ENCODE measurements around the gene SIGLEC8.
"Not testable (repeated sequence)": the region's sequence is repeated elsewhere in the genome, so short reads cannot be mapped to it uniquely, and the experiment has no call there.

Gene SIGLEC8

GRCh38 chr19:51458051-51458645 lies at the start of gene SIGLEC8:
Gene SIGLEC8 (minus strand): TSS chr19:51458454. CDS start chr19:51458387, 67 bp downstream.
- DNase-seq, result no peak

DNA sequence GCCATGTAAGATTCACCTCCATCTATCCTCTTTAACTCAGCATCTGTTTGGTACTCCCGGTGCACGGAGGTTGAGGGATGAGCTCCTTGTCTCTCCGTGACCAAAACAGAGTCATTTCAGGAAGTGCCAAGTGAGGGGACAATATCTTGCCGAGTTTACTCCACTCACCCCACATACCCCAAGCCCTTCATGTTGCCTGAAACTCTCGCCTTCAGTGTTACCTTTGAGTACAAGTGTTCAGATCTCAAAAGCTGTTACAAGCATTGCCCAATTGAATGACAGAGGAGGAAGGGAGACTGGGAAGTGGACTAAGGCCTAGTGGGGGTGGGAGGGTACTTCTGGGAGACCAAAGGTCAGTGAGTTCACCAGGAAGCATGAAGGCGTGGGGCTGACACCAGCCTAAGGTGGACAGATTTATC lies 49.4 kb upstream of the SIGLEC8 start:
- DNase-seq, result no peak

DNA sequence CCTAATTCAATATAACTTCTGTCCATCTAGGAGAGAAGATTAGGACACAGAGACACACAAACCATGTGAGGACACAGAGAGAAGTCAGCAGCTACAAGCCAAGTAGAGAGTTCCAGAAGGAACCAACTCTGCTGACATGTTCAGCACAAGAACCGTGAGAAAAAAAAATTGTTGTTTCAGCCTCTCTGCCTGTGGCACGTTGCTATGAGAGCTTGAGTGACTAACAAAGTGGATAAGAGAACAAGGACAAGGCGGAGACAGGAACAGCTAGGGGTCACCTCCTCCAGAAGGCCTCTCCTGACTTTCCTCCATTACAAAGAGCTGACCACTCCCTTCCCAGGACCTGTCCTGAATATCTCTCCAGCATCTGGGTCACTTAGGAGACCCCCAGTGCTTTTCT lies 48.9 kb upstream of the SIGLEC8 start:
- no peak for DNase-seq

DNA sequence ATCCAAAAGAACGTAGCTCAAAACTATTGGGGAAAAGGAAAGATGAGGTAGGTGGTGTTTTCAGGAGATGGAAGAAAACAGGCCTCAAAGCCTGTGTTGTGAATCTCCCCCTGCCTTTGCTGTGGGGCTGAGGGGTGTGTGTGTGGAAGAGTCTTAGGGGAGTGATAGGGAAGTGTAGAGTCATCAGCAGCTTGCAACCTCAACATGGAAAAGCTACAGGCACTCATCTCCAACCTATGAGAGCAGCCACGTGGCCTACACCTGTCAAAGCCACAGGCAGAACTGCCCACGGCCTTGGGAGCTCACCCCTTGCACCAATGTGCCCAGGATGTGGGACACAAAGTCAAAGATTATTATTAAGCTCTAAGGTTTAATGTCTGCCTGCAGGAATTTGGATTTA lies 47.6 kb upstream of the SIGLEC8 start:
- DNase-seq, result no peak

DNA sequence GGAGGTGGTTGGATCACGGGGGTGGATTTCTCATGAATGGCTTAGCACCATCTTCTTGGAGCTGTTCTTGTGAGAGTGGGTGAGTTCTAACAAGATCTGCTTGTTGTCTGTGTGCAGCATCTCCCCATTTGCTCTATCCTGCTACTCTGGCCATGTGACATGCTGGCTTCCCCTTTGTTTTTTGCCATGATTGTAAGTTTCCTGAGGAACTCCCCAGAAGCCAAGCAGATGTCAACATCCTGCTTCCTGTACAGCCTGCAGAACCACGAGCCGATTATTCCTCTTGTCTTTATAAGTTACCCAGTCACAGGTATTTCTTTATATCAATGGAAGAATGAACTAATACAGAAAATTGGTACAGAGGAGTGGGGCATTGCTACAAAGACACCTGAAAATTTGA lies 45.6 kb upstream of the SIGLEC8 start:
- no peak for DNase-seq

DNA sequence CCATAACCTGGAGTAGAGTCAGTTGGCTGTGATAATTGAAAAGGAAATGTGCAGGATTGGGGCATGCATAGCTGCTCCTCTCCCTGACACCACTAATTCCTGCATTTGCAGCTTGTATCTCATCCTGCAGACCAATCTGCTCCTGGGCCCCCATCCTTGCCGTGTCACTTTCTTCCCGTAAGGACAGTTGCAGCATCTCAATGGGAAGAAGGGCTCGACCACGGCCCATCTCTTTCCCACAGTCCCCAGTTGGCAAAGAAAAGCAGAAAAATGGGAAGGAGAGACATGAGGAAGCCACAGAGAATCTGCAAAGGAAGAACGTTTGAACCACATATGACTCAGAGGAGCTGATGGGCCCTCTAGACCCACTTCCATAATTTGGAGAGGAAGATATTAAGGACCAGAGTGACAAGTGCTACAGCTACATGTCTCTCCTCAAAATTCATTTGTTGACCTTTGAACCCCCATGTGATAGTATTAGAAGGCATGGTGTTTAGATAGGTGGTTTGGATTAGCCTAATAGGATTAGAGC lies 45.1 kb upstream of the SIGLEC8 start:
- DNase-seq, result no peak

GRCh38 chr19:51501594-51502263 lies 43.5 kb upstream of the SIGLEC8 start, which contains the start of gene SIGLEC12:
Gene SIGLEC12 (minus strand): TSS chr19:51501800. CDS start chr19:51501733, 67 bp downstream.
- DNase-seq, result peak; percentile 20

DNA sequence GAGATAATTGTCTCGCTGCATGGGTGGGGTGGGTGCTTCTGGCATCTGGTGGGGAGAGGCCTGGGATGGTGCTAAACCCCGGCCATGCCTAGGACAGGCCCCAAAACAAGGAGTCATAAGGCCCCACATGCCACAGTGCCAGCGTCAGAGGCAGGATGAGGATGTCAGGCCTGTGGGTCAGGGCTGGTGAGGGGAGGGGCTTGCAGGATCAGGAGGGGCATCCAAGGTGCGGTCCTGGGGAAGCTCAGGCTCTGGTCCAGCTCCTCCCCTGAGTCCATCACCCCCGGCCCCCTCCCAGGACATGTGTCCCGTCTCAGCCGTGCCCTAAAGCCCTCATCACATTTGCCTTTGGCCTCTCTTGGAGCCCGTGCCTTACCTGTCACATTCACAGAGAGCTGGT lies 42.7 kb upstream of the SIGLEC8 start:
- not testable (repeated sequence) for DNase-seq

DNA sequence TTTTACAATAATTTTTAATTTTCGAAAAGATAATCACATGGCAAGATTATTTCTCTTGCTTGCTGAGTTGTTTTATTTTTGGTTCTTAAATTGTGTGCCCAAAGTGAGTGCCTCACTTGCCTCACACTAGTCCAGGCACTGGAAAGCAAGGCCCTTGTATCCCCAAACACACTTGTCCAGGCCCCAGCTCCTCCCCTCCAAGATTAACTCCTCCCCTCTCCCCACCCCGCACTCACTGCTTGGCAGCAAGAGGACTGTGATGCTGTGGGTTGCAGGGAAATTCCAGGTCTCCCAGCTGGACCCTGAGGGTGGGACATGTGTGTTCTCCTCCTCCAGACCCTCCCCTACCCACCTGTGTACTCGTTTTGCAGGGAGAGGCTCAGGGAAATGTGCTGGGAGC lies 39.4 kb upstream of the SIGLEC8 start:
- DNase-seq, result no peak

- no peak for DNase-seq
These were observed 35.5 kb upstream of the SIGLEC8 start for GRCh38 chr19:51493776-51494175.

GRCh38 chr19:51491586-51491985 lies 33.3 kb upstream of the SIGLEC8 start:
- no peak for DNase-seq

DNA sequence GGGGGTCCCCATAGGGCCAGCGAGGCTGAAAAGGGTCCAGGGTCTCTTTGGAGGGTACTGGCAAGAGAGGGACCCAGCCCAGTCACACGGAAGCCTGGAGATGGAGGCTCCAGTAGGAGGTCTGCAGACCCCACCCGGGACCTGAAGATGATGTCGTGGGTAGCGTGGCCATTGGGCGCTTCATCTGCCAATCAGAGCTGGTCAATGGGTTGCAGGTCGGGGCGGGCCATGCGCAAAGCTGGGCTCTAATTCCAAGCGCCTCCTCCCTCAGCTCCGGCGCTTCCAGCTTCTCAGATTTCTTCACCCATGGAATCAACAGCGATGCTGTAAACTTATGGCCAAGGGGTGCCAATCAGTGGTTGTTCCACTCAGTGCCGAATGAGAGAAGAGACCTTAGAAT lies 32.4 kb upstream of the SIGLEC8 start:
- no peak for DNase-seq

DNA sequence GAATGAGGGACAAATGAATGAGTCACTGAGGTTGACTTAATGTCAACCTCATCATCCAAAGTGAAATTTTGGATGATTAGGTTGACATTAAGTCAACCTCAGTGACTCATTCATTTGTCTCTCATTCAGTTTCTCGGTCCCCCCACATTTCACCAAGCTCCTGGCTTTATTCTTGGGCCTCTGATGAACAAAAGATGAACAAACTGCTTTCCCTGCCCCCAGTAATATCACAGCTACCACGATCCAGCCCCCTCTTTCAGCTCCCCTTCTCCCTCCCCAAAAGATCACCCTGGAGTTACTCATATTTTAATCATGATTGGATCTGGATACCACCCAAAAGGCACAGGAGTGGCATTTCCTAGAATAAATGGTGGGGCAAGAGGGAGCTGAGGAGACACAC lies 30.9 kb upstream of the SIGLEC8 start:
- DNase-seq, result peak; percentile 18

- no peak for DNase-seq
These were observed 30.2 kb upstream of the SIGLEC8 start for GRCh38 chr19:51488491-51488890.

DNA sequence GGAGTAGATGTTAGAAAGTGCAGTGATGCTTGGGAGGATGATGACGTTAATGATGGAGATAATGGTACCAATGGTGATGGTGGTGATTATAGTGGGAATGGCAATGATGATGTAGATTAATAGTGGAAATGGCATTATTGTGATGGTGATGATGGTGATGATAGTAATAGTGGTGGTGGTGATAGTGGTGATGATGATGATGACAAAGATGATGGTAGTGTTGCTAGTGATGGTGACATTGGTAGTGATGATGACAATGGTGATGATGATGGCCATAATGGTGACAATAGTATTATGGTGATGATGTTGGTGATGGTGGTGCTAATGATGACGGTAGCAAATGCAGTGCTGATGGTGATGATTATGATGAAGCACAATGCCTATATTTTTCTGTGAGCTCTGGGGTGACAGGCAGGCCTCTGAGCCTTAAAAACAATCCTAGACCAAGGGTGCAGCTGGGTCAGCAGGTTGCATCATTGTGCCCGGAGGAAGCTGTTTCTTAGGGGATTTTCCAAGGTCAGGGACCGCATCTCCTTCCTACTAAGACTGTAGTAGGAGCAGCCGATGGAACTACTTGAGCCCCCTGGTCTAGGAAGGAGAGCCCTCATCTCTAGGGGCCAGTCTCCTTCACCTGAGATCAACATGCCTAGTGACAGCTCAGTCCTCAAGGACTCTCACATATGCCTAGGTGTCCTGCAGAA lies 27.9 kb upstream of the SIGLEC8 start:
- no peak for DNase-seq

DNA sequence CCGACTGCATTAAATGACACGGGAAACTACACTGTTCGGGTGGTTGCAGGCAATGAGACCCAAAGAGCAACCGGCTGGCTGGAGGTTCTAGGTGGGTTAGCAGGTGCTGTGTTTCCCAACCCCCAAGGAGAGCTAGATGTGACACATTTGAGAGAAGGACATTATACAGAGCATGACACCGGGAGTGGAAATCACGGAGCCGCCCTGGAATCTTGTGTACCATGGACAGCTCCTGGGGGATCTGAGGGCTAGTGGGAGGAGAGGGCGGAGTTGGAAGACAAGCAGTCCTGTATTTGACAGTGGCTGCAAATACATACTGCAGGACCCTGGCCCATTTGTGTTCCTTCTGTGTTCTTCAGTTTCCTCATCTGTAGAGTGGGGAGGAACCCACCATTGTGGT lies 22.3 kb upstream of the SIGLEC8 start:
- DNase-seq, result no peak

GRCh38 chr19:51479531-51480331 lies 21.5 kb upstream of the SIGLEC8 start:
- DNase-seq, result peak; percentile 26

GRCh38 chr19:51478381-51479234 lies 20.4 kb upstream of the SIGLEC8 start, which contains the start of gene CEACAM18:
Gene CEACAM18 (plus strand): TSS chr19:51478539.
- DNase-seq, result no peak

GRCh38 chr19:51477344-51477743 lies 19.1 kb upstream of the SIGLEC8 start:
- no peak for DNase-seq

GRCh38 chr19:51476164-51476563 lies 17.9 kb upstream of the SIGLEC8 start:
- DNase-seq, result no peak

- peak; percentile 83 for DNase-seq
These were observed 14.9 kb upstream of the SIGLEC8 start for GRCh38 chr19:51473009-51473707.
